ENCODE measurements around the gene PTH1R.

- TF ChIP-seq EZH2 (IDR thresholded peaks at IDR 0.05; ENCODE audit: borderline replicate concordance, low read length) (no peak), CTCF (conservative IDR thresholded peaks at IDR 0.05 in 1 of 2, IDR thresholded peaks at IDR 0.05 in 1 of 2; ENCODE audit: extremely low read depth in 1 of 2, insufficient read depth in 1 of 2, low read depth in 1 of 2, low read length in 2 of 2) (no peak)
Observed at GRCh38 chr3:46905213-46905560, 27.7 kb downstream of the PTH1R start.

All from mammary epithelial cell (primary cell).